Naive thymus-derived CD4-positive, alpha-beta T cell (primary cell): ENCODE data around the gene SHISAL2A. TPM values are rescaled to one million over a fixed set of nuclear protein-coding genes. Genes with fewer than 3 reads are reported as not detected.
"Not testable (repeated sequence)": the region's sequence is repeated elsewhere in the genome, so short reads cannot be mapped to it uniquely, and the experiment has no call there.

Source experiments
- ATAC-seq: fragments of 150-1000 bp; cut with Tn5 transposase; 2 replicates; pipeline ENCODE4 v1.10.0; 2021; ENCODE audit warnings: mild to moderate bottlenecking, moderate library complexity
- CTCF ChIA-PET: fragments of 350-600 bp; sonication (Branson Sonifier 250); formaldehyde crosslinking; loops from one replicate; lab custom pipeline; 2021; ENCODE audit warnings: antibody characterized with exemption; lab: Charles Lee
- POLR2A ChIA-PET: fragments of 350-600 bp; sonication (Branson Sonifier 250); formaldehyde crosslinking; loops from one replicate; lab custom pipeline; 2021; ENCODE audit warnings: antibody characterized with exemption, inconsistent platforms; lab: Charles Lee
- DNase-seq, 9 donors: peaks; one replicate each; pipeline versions ENCODE4 v3.0.0 to v3.0.0-alpha.2; 2020 to 2022; ENCODE audit warnings: mixed read lengths in 1 of 9
- H3K27ac ChIP-seq: one replicate; pipeline ENCODE4 v1.7.0; 2013; ENCODE audit warnings: mild to moderate bottlenecking, low read depth, low read length, moderate library complexity
- H3K27me3 ChIP-seq, 2 donors: one replicate each; pipeline ENCODE4 v1.7.0; 2013; ENCODE audit warnings: low read length in 2 of 2, mild to moderate bottlenecking in 2 of 2, moderate library complexity in 2 of 2; ENCODE audit not compliant: control insufficient read depth in 2 of 2, insufficient read depth in 2 of 2
- H3K36me3 ChIP-seq, 3 experiments: 1 replicate in 2 of 3; 2 replicates in 1 of 3; pipeline ENCODE4 v1.7.0; 2013; ENCODE audit warnings: low read length in 3 of 3, mild to moderate bottlenecking in 3 of 3, moderate library complexity in 1 of 3; ENCODE audit not compliant: insufficient read depth in 3 of 3, control insufficient read depth in 2 of 3
- H3K4me1 ChIP-seq, 2 donors: one replicate each; pipeline ENCODE4 v1.7.0; 2013; ENCODE audit warnings: low read length in 2 of 2, mild to moderate bottlenecking in 2 of 2, moderate library complexity in 1 of 2; ENCODE audit not compliant: control insufficient read depth in 2 of 2, insufficient read depth in 2 of 2
- H3K4me3 ChIP-seq: 2 replicates; pipeline ENCODE4 v1.7.0; 2013; ENCODE audit warnings: mild to moderate bottlenecking, low read length
- H3K9me3 ChIP-seq, 3 experiments: 1 replicate in 2 of 3; 2 replicates in 1 of 3; pipeline ENCODE4 v1.7.0; 2013; ENCODE audit warnings: low read length in 3 of 3; ENCODE audit not compliant: control insufficient read depth in 2 of 3
- H3K27ac Mint-ChIP-seq, 9 donors: one replicate each; pipeline ENCODE4 v1.8.0; 2020 to 2022; ENCODE audit warnings: mixed read lengths in 9 of 9, mild to moderate bottlenecking in 8 of 9, moderate library complexity in 5 of 9, inconsistent platforms in 2 of 9
- H3K27me3 Mint-ChIP-seq, 5 donors: one replicate each; pipeline ENCODE4 v1.8.0; 2021 to 2022; ENCODE audit warnings: mixed read lengths in 5 of 5, mild to moderate bottlenecking in 1 of 5
- H3K36me3 Mint-ChIP-seq, 5 donors: one replicate each; pipeline ENCODE4 v1.8.0; 2020 to 2022; ENCODE audit warnings: mixed read lengths in 5 of 5, mild to moderate bottlenecking in 3 of 5, inconsistent platforms in 1 of 5
- H3K4me1 Mint-ChIP-seq, 7 donors: one replicate each; pipeline ENCODE4 v1.8.0; 2020 to 2022; ENCODE audit warnings: mixed read lengths in 7 of 7, mild to moderate bottlenecking in 3 of 7, inconsistent platforms in 1 of 7
- H3K4me3 Mint-ChIP-seq, 10 donors: one replicate each; pipeline ENCODE4 v1.8.0; 2020 to 2022; ENCODE audit warnings: mild to moderate bottlenecking in 10 of 10, mixed read lengths in 10 of 10, moderate library complexity in 6 of 10, inconsistent platforms in 2 of 10
- H3K9me3 Mint-ChIP-seq, 11 donors: one replicate each; pipeline ENCODE4 v1.8.0; 2020 to 2022; ENCODE audit warnings: mixed read lengths in 11 of 11, mild to moderate bottlenecking in 4 of 11, inconsistent platforms in 1 of 11, moderate library complexity in 1 of 11
- intact Hi-C, 2 donors: fragments of 100-400 bp; cut with micrococcal nuclease; formaldehyde crosslinking; loops; one replicate each; pipeline ENCODE4 v1.15.1; 2023
- polyA plus RNA-seq, 2 donors: library from polyadenylated mRNA; unstranded; fragments of 300-500 nt; fragmentation: Illumina TruSeq; gene quantifications; one replicate each; pipeline ENCODE4 v1.2.3, GENCODE V29; 2021
- total RNA-seq, 6 experiments: library from RNA in 5 of 6; stranded (reverse) in 5 of 6; gene quantifications; 1 replicate in 5 of 6; 2 replicates in 1 of 6; pipeline ENCODE4 v1.2.3 and lab custom pipeline; 2021 to 2026

Gene SHISAL2A
- total and polyA plus RNA-seq, 7 experiments from 2014 or later, result 6.8 to 87.1 (median 47.6) TPM

DNA sequence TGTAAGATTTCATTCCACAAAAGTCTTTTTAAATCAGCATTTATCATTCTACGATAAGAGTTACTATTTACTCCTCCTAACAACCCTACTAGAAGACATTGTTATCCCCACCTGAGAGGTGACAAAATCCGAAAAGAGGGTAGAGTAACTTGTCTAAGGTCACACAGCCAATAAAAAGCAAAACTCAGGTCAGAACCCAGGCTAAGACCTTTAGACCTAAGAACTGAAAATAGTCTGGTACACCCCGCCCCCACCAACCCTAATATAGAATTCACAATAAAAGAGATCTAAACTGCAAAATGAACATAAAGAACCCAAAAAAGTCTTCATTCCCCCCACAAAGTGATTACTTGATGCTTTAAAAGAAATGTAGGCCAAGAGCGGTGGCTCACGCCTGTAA lies 46.5 kb downstream of the SHISAL2A start:
- Mint-ChIP-seq H3K9me3 (no peaks in the 10 kb centered on the region), H3K4me3 (no peak overlapping the region), H3K27ac (peak overlapping the region in 2 of 9 donors; percentile 32 to 40), H3K36me3 (peaks cover 4 to 38% (median 16%) of the 10 kb centered on the region in 5 donors), H3K4me1 (peaks cover 0 to 24% (median 5%) of the 10 kb centered on the region in 7 donors), H3K27me3 (no peaks in the 10 kb centered on the region)
- no peaks in the 10 kb centered on the region for H3K4me1 ChIP-seq
- intact Hi-C loops, result no loop called here
- ATAC-seq (no peak), DNase-seq (no peak)
- ChIA-PET CTCF (interaction anchor here (0.6 kb wide), 1 partner anchor 552 kb away, joined by 5 read pairs; no protein-coding TSS in a partner anchor), POLR2A (no interaction called here)
- H3K4me3 ChIP-seq, result no peak overlapping the region
- no peaks in the 10 kb centered on the region for H3K27me3 ChIP-seq
- no peaks in the 10 kb centered on the region for H3K9me3 ChIP-seq
- H3K27ac ChIP-seq, result no peak overlapping the region
- peaks cover 0 to 28% (median 10%) of the 10 kb centered on the region in 3 experiments for H3K36me3 ChIP-seq

GRCh38 chr1:52680353-52680752 lies 47.4 kb downstream of the SHISAL2A start:
- Mint-ChIP-seq H3K27me3 (no peaks in the 10 kb centered on the region), H3K27ac (peak overlapping the region in 7 of 9 donors; percentile 4 to 71 (median 51)), H3K36me3 (peaks cover 4 to 30% (median 13%) of the 10 kb centered on the region in 5 donors), H3K4me1 (peaks cover 0 to 17% (median 5%) of the 10 kb centered on the region in 7 donors), H3K4me3 (no peak overlapping the region), H3K9me3 (no peaks in the 10 kb centered on the region)
- intact Hi-C loops, result loop anchor here in 1 of 2 donors (10.0 kb wide), 1 partner anchor 786 kb away; no protein-coding TSS in a partner anchor
- POLR2A ChIA-PET, result interaction anchor here (0.6 to 1.1 kb wide), 3 partner anchors 30 to 47 kb away, joined by 3 read pairs; partner anchors contain the start of gene SHISAL2A
- peaks cover 0 to 20% (median 7%) of the 10 kb centered on the region in 3 experiments for H3K36me3 ChIP-seq
- no peaks in the 10 kb centered on the region for H3K9me3 ChIP-seq
- no peak for ATAC-seq
- H3K4me1 ChIP-seq, result no peaks in the 10 kb centered on the region
- CTCF ChIA-PET, result no interaction called here
- no peak overlapping the region for H3K27ac ChIP-seq
- DNase-seq, result no peak
- H3K4me3 ChIP-seq, result no peak overlapping the region
- no peaks in the 10 kb centered on the region for H3K27me3 ChIP-seq

GRCh38 chr1:52681136-52681535 lies 48.2 kb downstream of the SHISAL2A start:
- H3K4me3 ChIP-seq, result no peak overlapping the region
- Mint-ChIP-seq H3K36me3 (peaks cover 4 to 27% (median 15%) of the 10 kb centered on the region in 5 donors), H3K27me3 (no peaks in the 10 kb centered on the region), H3K4me1 (peaks cover 4 to 23% (median 8%) of the 10 kb centered on the region in 7 donors), H3K4me3 (no peak overlapping the region), H3K9me3 (no peaks in the 10 kb centered on the region), H3K27ac (peak overlapping the region in 2 of 9 donors; percentile 69 to 71)
- intact Hi-C loops, result loop anchor here in 1 of 2 donors (10.0 kb wide), 1 partner anchor 786 kb away; no protein-coding TSS in a partner anchor
- H3K4me1 ChIP-seq, result peaks cover 3 to 6% of the 10 kb centered on the region in 2 donors
- H3K27me3 ChIP-seq, result no peaks in the 10 kb centered on the region
- no peaks in the 10 kb centered on the region for H3K9me3 ChIP-seq
- ATAC-seq, result no peak
- ChIA-PET CTCF (no interaction called here), POLR2A (no interaction called here)
- DNase-seq, result no peak
- H3K36me3 ChIP-seq, result peaks cover 0 to 12% (median 5%) of the 10 kb centered on the region in 3 experiments
- H3K27ac ChIP-seq, result no peak overlapping the region

- peaks cover 6 to 28% (median 13%) of the 10 kb centered on the region in 7 donors for H3K4me1 Mint-ChIP-seq
- ATAC-seq, result no peak
- peaks cover 0 to 22% (median 19%) of the 10 kb centered on the region in 5 donors for H3K36me3 Mint-ChIP-seq
- intact Hi-C loops, result loop anchor here in 1 of 2 donors (10.0 kb wide), 1 partner anchor 789 kb away; no protein-coding TSS in a partner anchor
- ChIA-PET CTCF (no interaction called here), POLR2A (no interaction called here)
- no peak overlapping the region for H3K4me3 Mint-ChIP-seq
- Histone ChIP-seq H3K4me3 (no peak overlapping the region), H3K36me3 (no peaks in the 10 kb centered on the region), H3K9me3 (no peaks in the 10 kb centered on the region), H3K4me1 (peaks cover 4 to 6% of the 10 kb centered on the region in 2 donors), H3K27ac (no peak overlapping the region), H3K27me3 (no peaks in the 10 kb centered on the region)
- no peak for DNase-seq
- H3K27me3 Mint-ChIP-seq, result no peaks in the 10 kb centered on the region
- no peaks in the 10 kb centered on the region for H3K9me3 Mint-ChIP-seq
- H3K27ac Mint-ChIP-seq, result peak overlapping the region in 6 of 9 donors; percentile 8 to 68 (median 26)
Observed at GRCh38 chr1:52683367-52683940, 50.5 kb downstream of the SHISAL2A start.

DNA sequence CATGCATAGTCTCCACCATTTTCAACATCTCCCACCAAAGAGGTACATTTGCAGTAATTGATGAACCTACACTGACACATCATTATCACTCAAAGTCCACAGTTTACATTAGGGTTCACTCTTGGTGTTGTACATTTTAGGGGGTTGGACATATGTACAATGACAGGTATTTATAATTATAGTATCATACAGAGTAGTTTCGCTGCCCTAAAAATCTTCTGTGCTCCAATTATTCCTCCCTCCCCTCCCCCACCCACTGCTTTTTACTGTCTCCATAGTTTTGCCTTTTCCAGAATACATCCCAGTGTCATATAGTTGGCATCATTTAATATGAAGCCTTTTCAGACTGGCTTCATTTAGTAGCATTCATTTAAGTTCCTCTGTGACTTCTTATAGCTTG lies 51.6 kb downstream of the SHISAL2A start:
- Mint-ChIP-seq H3K4me1 (peaks cover 6 to 28% (median 13%) of the 10 kb centered on the region in 7 donors), H3K4me3 (no peak overlapping the region), H3K27me3 (no peaks in the 10 kb centered on the region), H3K36me3 (peaks cover 0 to 22% (median 19%) of the 10 kb centered on the region in 5 donors), H3K9me3 (no peaks in the 10 kb centered on the region), H3K27ac (peak overlapping the region in 7 of 9 donors; percentile 21 to 88 (median 80))
- CTCF ChIA-PET, result no interaction called here
- POLR2A ChIA-PET, result no interaction called here
- intact Hi-C loops, result loop anchor here in 1 of 2 donors (10.0 kb wide), 1 partner anchor 790 kb away; no protein-coding TSS in a partner anchor
- ATAC-seq (no peak), DNase-seq (no peak)
- no peak overlapping the region for H3K27ac ChIP-seq
- H3K36me3 ChIP-seq, result no peaks in the 10 kb centered on the region
- peaks cover 4 to 6% of the 10 kb centered on the region in 2 donors for H3K4me1 ChIP-seq
- no peaks in the 10 kb centered on the region for H3K27me3 ChIP-seq
- H3K4me3 ChIP-seq, result no peak overlapping the region
- H3K9me3 ChIP-seq, result no peaks in the 10 kb centered on the region

DNA sequence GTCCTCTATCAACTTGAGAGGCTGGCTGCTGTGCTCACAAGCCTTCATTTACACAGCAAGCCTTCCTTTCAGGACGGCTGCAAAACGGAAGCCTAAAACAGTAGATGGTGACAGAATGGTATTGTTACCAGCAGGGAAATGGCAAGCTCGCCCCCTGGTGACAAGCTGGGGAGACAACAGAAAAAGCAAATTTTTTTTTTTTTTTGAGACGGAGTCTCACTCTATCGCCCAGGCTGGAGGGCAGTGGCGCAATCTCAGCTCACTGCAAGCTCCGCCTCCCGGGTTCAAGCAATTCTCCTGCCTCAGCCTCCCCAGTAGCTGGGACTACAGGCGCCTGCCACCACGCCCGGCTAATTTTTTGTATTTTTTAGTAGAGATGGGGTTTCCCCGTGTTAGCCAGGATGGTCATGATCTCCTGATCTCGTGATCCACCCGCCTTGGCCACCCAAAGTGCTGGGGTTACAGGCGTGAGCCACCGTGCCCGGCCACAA lies 53.3 kb downstream of the SHISAL2A start:
- not testable (repeated sequence) for H3K36me3 ChIP-seq, H3K9me3 ChIP-seq, H3K27me3 ChIP-seq, H3K4me1 ChIP-seq, H3K4me3 ChIP-seq, H3K27me3 Mint-ChIP-seq, H3K9me3 Mint-ChIP-seq
- peaks cover 0 to 23% (median 16%) of the 10 kb centered on the region in 5 donors for H3K36me3 Mint-ChIP-seq
- H3K4me3 Mint-ChIP-seq, result peak overlapping the region in 6 of 10 donors; percentile 5 to 34 (median 23)
- H3K4me1 Mint-ChIP-seq, result peaks cover 3 to 24% (median 13%) of the 10 kb centered on the region in 7 donors
- ATAC-seq, result peak; percentile 99
- CTCF ChIA-PET, result interaction anchor here (0.7 to 1.5 kb wide), 12 partner anchors 10 to 366 kb away, joined by 3 to 6 read pairs (median 4); partner anchors contain the start of genes ORC1 and PRPF38A
- peak overlapping the region; percentile 55 to 91 (median 79) for H3K27ac Mint-ChIP-seq
- peak; percentile 58 to 89 (median 84) for DNase-seq
- peak overlapping the region; percentile 54 for H3K27ac ChIP-seq
- POLR2A ChIA-PET, result interaction anchor here (0.6 to 1.8 kb wide), 8 partner anchors 53 to 546 kb away, joined by 3 to 6 read pairs (median 5); partner anchors contain the start of genes GPX7, SHISAL2A and TUT4
- intact Hi-C loops, result loop anchor here (1.0 to 10.0 kb wide), 17 partner anchors 17 to 792 kb away; partner anchors contain the start of genes CC2D1B (in 2 of the 2), GPX7 (in 2 of the 2), ORC1 (in 2 of the 2) and PRPF38A (in 2 of the 2)
